ENCODE data around the gene LCLAT1. TPM values are rescaled to one million over a fixed set of nuclear protein-coding genes. Genes with fewer than 3 reads are reported as not detected.

Gene LCLAT1
- total RNA-seq, 1 donor from 2014 or later: 30.9 TPM

GRCh38 chr2:30689496-30690125, 242.6 kb downstream of the LCLAT1 start:
- intact Hi-C loops (cut with DNase I): loop anchor here (2.0 to 5.0 kb wide), 6 partner anchors 62 to 477 kb away; no protein-coding TSS in a partner anchor
- DNase-seq (ENCODE audit: missing footprints): peak; percentile 63
- peak; percentile 51 for ATAC-seq

- intact Hi-C loops (cut with DNase I): loop anchor here (5.0 kb wide), 3 partner anchors 278 to 478 kb away; no protein-coding TSS in a partner anchor
- DNase-seq (ENCODE audit: missing footprints) (no peak), ATAC-seq (no peak)
Measured at GRCh38 chr2:30690126-30690561, 243.1 kb downstream of the LCLAT1 start.

- ATAC-seq (no peak), DNase-seq (ENCODE audit: missing footprints) (no peak)
- intact Hi-C loops (cut with DNase I): loop anchor here (5.0 kb wide), 3 partner anchors 279 to 479 kb away; no protein-coding TSS in a partner anchor
Measured at GRCh38 chr2:30691091-30691947, 244.3 kb downstream of the LCLAT1 start.

GRCh38 chr2:30691948-30692828, 245.1 kb downstream of the LCLAT1 start:
- intact Hi-C loops (cut with DNase I): loop anchor here (5.0 kb wide), 3 partner anchors 280 to 480 kb away; no protein-coding TSS in a partner anchor
- peak; percentile 65 for DNase-seq (ENCODE audit: missing footprints)
- ATAC-seq: peak; percentile 49

GRCh38 chr2:30692829-30693275, 245.8 kb downstream of the LCLAT1 start:
- no peak for ATAC-seq
- no peak for DNase-seq (ENCODE audit: missing footprints)
- intact Hi-C loops (cut with DNase I): loop anchor here (5.0 kb wide), 3 partner anchors 281 to 481 kb away; no protein-coding TSS in a partner anchor

Other genes with a start within 250 kb of the LCLAT1 start
- gene LBH, start 215.7 kb upstream of the LCLAT1 start, total RNA-seq: 133 TPM

Measured in Right ventricle myocardium inferior (tissue), 1 donor.